PC-9 (cell line): ENCODE measurements around the gene SLC5A12. TPM values are rescaled to one million over a fixed set of nuclear protein-coding genes. Genes with fewer than 3 reads are reported as not detected.

Experiments used
- BruUV-seq: library from RNA; stranded (reverse); fragments of 400-500 nt; replicated peaks from 2 replicates; lab custom pipeline; 2021; lab: Mats Ljungman, UMichigan
- CTCF ChIA-PET: fragments of 300-600 bp; sonication (Branson Sonifier 250); formaldehyde crosslinking; loops from one replicate; lab custom pipeline; 2022; ENCODE audit warnings: antibody characterized with exemption; lab: Charles Lee
- POLR2A ChIA-PET: fragments of 300-600 bp; sonication (Branson Sonifier 250); formaldehyde crosslinking; loops from one replicate; lab custom pipeline; 2022; ENCODE audit warnings: antibody characterized with exemption; ENCODE audit not compliant: unreplicated experiment; lab: Charles Lee
- DNase-seq, 2 experiments: peaks; one replicate each; pipeline versions ENCODE4 v3.0.0 to v3.0.0-alpha.2; 2015 to 2022; ENCODE audit warnings: mixed read lengths in 1 of 2
- H2AFZ ChIP-seq: fragments of 200-600 bp; sonication (generic); 2 replicates; pipeline ENCODE4 v1.8.1; 2017; ENCODE audit warnings: antibody characterized with exemption
- H3F3A ChIP-seq: fragments of 200-600 bp; sonication (generic); 2 replicates; pipeline ENCODE4 v1.8.1; 2017; ENCODE audit warnings: antibody characterized with exemption, mild to moderate bottlenecking, low read depth; ENCODE audit not compliant: insufficient read depth
- H3K27ac ChIP-seq: fragments of 200-600 bp; sonication (generic); 2 replicates; pipeline ENCODE4 v1.6.1; 2016; ENCODE audit warnings: mixed run types
- H3K27me3 ChIP-seq: fragments of 200-600 bp; sonication (generic); 2 replicates; pipeline ENCODE4 v1.6.1; 2016; ENCODE audit warnings: low read depth, mixed run types; ENCODE audit not compliant: insufficient read depth
- H3K36me3 ChIP-seq: fragments of 200-600 bp; sonication (generic); 2 replicates; pipeline ENCODE4 v1.6.1; 2016; ENCODE audit warnings: low read depth, mixed run types
- H3K4me1 ChIP-seq: fragments of 200-600 bp; sonication (generic); replicated peaks from 2 replicates; pipeline ENCODE4 v1.6.1; 2016; ENCODE audit warnings: mixed run types; ENCODE audit not compliant: insufficient read depth
- H3K4me2 ChIP-seq: fragments of 200-600 bp; sonication (generic); 2 replicates; pipeline ENCODE4 v1.6.1; 2017; ENCODE audit warnings: mixed run types
- H3K4me3 ChIP-seq: fragments of 200-600 bp; sonication (generic); 2 replicates; pipeline ENCODE4 v1.6.1; 2016; ENCODE audit warnings: mixed run types
- H3K79me2 ChIP-seq: fragments of 200-600 bp; sonication (generic); 2 replicates; pipeline ENCODE4 v1.6.1; 2017; ENCODE audit warnings: low read depth, mixed run types
- H3K9me2 ChIP-seq: fragments of 200-600 bp; sonication (generic); 2 replicates; pipeline ENCODE4 v1.8.1; 2017; ENCODE audit warnings: mild to moderate bottlenecking; ENCODE audit not compliant: insufficient read depth
- H3K9me3 ChIP-seq: fragments of 200-600 bp; sonication (generic); 2 replicates; pipeline ENCODE4 v1.8.1; 2016; ENCODE audit warnings: low read depth; ENCODE audit not compliant: insufficient read depth
- H4K20me1 ChIP-seq: fragments of 200-600 bp; sonication (generic); 2 replicates; pipeline ENCODE4 v1.8.1; 2017; ENCODE audit not compliant: insufficient read depth
- CTCF ChIP-seq: fragments of 200-600 bp; sonication (generic); conservative IDR thresholded peaks from 2 replicates; pipeline ENCODE4 v1.6.1; 2017; ENCODE audit warnings: mixed run types, antibody characterized with exemption, mild to moderate bottlenecking, moderate library complexity
- EZH2 ChIP-seq: fragments of 200-600 bp; sonication (generic); IDR thresholded peaks from 2 replicates; pipeline ENCODE4 v1.8.0; 2017; ENCODE audit warnings: antibody characterized with exemption, low read depth
- intact Hi-C: fragments of 100-400 bp; cut with micrococcal nuclease; formaldehyde crosslinking; loops from one replicate; pipeline ENCODE4 v1.10.0; 2022; ENCODE audit not compliant: unreplicated experiment
- total RNA-seq: library from RNA; stranded (reverse); gene quantifications from 2 replicates; pipeline ENCODE4 v1.2.3, GENCODE V29; 2021

The SLC5A12 gene
- total RNA-seq, 1 experiment from 2014 or later, result not detected

DNA sequence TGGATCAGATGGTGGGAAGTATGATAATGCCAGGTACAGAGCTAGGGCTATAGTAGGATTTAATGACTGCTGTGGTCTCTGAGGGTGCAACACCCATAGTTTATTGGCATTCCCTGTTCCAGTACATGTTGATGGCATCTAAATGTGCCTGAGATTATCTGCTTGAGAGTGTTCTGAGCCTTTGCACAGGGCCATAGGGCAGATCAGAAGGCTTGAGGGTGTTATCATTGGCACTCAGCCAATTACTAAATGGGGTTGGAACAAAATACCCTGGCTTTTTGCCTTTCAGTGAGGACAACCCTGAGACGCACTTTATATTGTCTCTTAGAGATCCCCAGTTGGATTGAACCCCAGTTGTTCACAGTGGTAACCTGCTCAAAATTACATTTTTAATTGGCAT is 6.7 kb downstream of the SLC5A12 start:
- no TSS peak for BruUV-seq
- Histone ChIP-seq H3K27ac (no peak overlapping the region), H3F3A (no peaks in the 10 kb centered on the region), H3K4me2 (no peak overlapping the region), H3K4me3 (no peak overlapping the region), H3K79me2 (no peaks in the 10 kb centered on the region), H4K20me1 (no peaks in the 10 kb centered on the region), H3K4me1 (no peaks in the 10 kb centered on the region), H3K9me2 (no peaks in the 10 kb centered on the region), H3K9me3 (no peaks in the 10 kb centered on the region), H3K27me3 (no peaks in the 10 kb centered on the region), H3K36me3 (no peaks in the 10 kb centered on the region), H2AFZ (no peak overlapping the region)
- TF ChIP-seq CTCF (no peak), EZH2 (no peak)
- no peak for DNase-seq
- CTCF ChIA-PET, result no interaction called here
- intact Hi-C loops, result no loop called here
- POLR2A ChIA-PET, result no interaction called here

DNA sequence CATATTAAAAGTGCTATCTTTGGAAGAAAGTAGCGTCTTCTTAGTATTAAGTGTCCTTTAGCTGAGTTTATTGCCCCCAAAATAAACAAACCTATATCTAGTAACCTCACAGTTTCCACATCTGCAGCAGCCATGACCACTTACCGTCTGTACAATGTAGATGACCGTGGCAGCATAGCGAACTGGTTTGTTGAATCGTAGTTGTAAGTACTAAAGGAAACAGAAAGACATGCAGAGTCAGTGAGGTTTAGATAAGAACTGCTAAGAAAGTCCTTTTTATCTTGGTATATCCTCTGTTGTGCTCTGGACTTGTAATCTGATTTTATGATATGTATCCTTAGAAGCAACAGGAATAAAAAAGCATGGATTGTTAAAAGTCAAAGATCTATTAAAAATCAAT is 9.4 kb downstream of the SLC5A12 start:
- Histone ChIP-seq H3K4me2 (no peak overlapping the region), H3K9me3 (no peaks in the 10 kb centered on the region), H3K4me3 (no peak overlapping the region), H3K9me2 (no peaks in the 10 kb centered on the region), H3K4me1 (no peaks in the 10 kb centered on the region), H3K27me3 (no peaks in the 10 kb centered on the region), H3K79me2 (no peaks in the 10 kb centered on the region), H3K36me3 (no peaks in the 10 kb centered on the region), H4K20me1 (no peaks in the 10 kb centered on the region), H3F3A (no peaks in the 10 kb centered on the region), H2AFZ (no peak overlapping the region), H3K27ac (no peak overlapping the region)
- no TSS peak for BruUV-seq
- TF ChIP-seq CTCF (no peak), EZH2 (no peak)
- CTCF ChIA-PET, result no interaction called here
- POLR2A ChIA-PET, result no interaction called here
- intact Hi-C loops, result no loop called here
- DNase-seq, result no peak

DNA sequence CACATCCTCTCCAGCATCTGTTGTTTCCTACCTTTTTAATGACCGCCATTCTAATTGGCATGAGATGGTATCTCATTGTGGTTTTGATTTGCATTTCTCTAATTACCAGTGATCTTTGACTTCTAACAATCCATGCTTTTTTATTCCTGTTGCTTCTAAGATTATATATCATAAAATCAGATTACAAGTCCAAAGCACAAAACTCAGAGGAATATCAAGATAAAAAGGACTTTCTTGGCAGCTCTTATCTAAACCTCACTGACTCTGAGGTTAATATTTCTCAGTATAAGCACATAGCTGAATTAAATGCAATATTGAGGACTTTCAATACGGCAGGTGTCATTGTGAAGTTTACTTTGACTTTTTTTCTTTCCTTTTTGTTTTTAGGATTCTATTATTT is 11.4 kb downstream of the SLC5A12 start:
- no TSS peak for BruUV-seq
- TF ChIP-seq EZH2 (no peak), CTCF (no peak)
- intact Hi-C loops, result no loop called here

More for the DNA sequence above, 11.4 kb downstream of the SLC5A12 start:
- CTCF ChIA-PET, result no interaction called here
- no peak overlapping the region for H3K27ac ChIP-seq
- H3K4me1 ChIP-seq, result no peaks in the 10 kb centered on the region
- H3K9me3 ChIP-seq, result no peaks in the 10 kb centered on the region
- H3K79me2 ChIP-seq, result no peaks in the 10 kb centered on the region
- DNase-seq, result no peak
- no peaks in the 10 kb centered on the region for H3K36me3 ChIP-seq
- H3K27me3 ChIP-seq, result no peaks in the 10 kb centered on the region
- no peaks in the 10 kb centered on the region for H4K20me1 ChIP-seq
- no peak overlapping the region for H3K4me2 ChIP-seq
- POLR2A ChIA-PET, result no interaction called here
- H3K9me2 ChIP-seq, result no peaks in the 10 kb centered on the region
- H2AFZ ChIP-seq, result no peak overlapping the region
- H3K4me3 ChIP-seq, result no peak overlapping the region
- no peaks in the 10 kb centered on the region for H3F3A ChIP-seq
